Mucosa of descending colon (tissue), 3 donors: ENCODE results near the gene UBL4B. TPM values are rescaled to one million over a fixed set of nuclear protein-coding genes. Genes with fewer than 3 reads are reported as not detected.
"Not testable (repeated sequence)": the region's sequence is repeated elsewhere in the genome, so short reads cannot be mapped to it uniquely, and the experiment has no call there.

ENCODE experiments used
- ATAC-seq: fragments of 200-7000 bp; cut with Tn5 transposase; one replicate; pipeline ENCODE4 v1.9.1; 2020; ENCODE audit warnings: mild to moderate bottlenecking, moderate library complexity
- DNase-seq, 3 donors: peaks; one replicate each; pipeline ENCODE4 v3.0.0-alpha.2; 2020
- H3K36me3 ChIP-seq: fragments of 200-600 bp; one replicate; pipeline ENCODE4 v1.8.0; 2021; ENCODE audit warnings: low read depth, mild to moderate bottlenecking
- H3K4me1 ChIP-seq: fragments of 200-600 bp; one replicate; pipeline ENCODE4 v1.8.0; 2021; ENCODE audit warnings: low read depth, mild to moderate bottlenecking
- H3K4me3 ChIP-seq: fragments of 200-600 bp; one replicate; pipeline ENCODE4 v1.8.0; 2021; ENCODE audit warnings: mild to moderate bottlenecking
- H3K9me3 ChIP-seq: fragments of 200-600 bp; one replicate; pipeline ENCODE4 v1.8.0; 2021; ENCODE audit warnings: mild to moderate bottlenecking
- intact Hi-C, 2 donors: fragments of 100-400 bp; cut with DNase I in 1 of 2; cut with micrococcal nuclease in 1 of 2; formaldehyde crosslinking; loops; one replicate each; pipeline versions ENCODE4 v1.11.0 to v1.11.1; 2022; cut with DNase I, micrococcal nuclease
- total RNA-seq, 3 donors: library from RNA; stranded (reverse); fragmentation: NEBNext Ultra II Directional in 2 of 3; extraction: Animal tissue kit (Norgen Biotek cat#: 25700) in 2 of 3; gene quantifications; one replicate each; pipeline versions ENCODE4 v1.2.1 to v1.2.4, GENCODE V29; 2021 to 2023
- TF ChIP-seq, protein P1 (sequence below): fragments of 200-600 bp; IDR thresholded peaks from one replicate; pipeline ENCODE4 v1.8.0; 2022; ENCODE audit warnings: antibody characterized with exemption, mild to moderate bottlenecking
- donor health status: DM: no; HTN: no; CAD: no; lungs with moderate emphysema.
- donor health status: DM: no; HTN: no; CAD: no.
- donor health status: DM: no; HTN: yes; CAD: no.

Gene UBL4B
- total RNA-seq, 3 donors from 2014 or later, result not detected

DNA sequence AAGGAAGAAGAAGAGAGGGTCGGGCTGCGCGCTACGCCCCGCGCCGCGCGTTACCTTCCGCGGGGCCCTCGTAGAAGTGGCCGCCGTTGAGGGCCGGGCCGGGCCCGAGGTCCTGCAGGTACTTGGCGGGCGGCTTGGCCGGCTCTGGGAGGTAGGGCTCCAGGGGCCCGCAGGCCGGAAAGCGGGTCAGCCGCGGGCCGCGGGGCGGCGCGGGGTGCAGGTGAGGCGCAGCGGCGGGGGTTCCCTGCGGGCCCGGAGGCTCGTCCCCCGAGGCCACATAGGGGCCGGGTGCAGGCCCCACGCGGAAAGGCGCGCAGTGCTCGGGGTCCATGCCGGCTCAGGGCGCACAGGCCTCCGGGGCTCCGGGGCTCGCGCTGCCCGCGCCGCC is 42.0 kb upstream of the UBL4B start:
- peaks cover 26% of the 10 kb centered on the region for H3K4me1 ChIP-seq
- DNase-seq (no peak), ATAC-seq (peak; percentile 7)
- TF ChIP-seq, protein P1, sequence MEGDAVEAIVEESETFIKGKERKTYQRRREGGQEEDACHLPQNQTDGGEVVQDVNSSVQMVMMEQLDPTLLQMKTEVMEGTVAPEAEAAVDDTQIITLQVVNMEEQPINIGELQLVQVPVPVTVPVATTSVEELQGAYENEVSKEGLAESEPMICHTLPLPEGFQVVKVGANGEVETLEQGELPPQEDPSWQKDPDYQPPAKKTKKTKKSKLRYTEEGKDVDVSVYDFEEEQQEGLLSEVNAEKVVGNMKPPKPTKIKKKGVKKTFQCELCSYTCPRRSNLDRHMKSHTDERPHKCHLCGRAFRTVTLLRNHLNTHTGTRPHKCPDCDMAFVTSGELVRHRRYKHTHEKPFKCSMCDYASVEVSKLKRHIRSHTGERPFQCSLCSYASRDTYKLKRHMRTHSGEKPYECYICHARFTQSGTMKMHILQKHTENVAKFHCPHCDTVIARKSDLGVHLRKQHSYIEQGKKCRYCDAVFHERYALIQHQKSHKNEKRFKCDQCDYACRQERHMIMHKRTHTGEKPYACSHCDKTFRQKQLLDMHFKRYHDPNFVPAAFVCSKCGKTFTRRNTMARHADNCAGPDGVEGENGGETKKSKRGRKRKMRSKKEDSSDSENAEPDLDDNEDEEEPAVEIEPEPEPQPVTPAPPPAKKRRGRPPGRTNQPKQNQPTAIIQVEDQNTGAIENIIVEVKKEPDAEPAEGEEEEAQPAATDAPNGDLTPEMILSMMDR, result no peak
- no peaks in the 10 kb centered on the region for H3K9me3 ChIP-seq
- H3K4me3 ChIP-seq, result no peak overlapping the region
- H3K36me3 ChIP-seq, result no peaks in the 10 kb centered on the region
- intact Hi-C loops, result no loop called here

DNA sequence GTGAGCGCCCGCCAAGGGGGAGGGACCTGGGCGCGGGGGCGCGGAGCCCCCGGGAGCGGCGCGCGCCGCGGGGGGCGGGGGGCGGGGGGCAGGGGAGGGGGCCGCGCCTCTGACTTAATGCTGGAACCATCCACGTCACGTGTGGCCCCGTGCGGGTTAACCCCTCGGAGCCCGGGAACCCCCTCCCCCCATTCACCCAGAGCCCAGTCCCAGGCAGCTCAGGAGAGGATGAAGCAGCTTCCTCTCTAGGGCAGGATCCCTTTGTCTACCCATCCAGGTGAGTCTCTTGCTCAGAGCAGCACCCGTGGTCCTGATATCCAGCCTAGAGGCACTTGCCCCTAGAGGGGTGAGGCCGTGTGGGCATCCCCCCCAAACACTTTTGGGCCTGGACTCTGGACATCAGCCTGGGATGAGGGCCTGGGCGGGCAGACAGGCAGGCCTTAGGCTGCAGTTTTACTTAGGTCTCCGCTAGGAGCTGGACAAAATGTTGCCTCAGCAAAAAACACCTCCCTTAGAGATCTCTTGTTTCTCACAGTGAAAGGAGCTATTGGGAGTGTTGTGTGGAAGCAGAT is 41.5 kb upstream of the UBL4B start, which contains the start of gene ALX3:
Gene ALX3 (minus strand): TSS at position 2 of the 572 bp plus-strand sequence. CDS start 60 bp downstream, outside the sequence.
- H3K4me1 ChIP-seq, result peaks cover 26% of the 10 kb centered on the region
- DNase-seq (no peak), ATAC-seq (no peak)
- TF ChIP-seq, protein P1, result no peak
- intact Hi-C loops, result no loop called here
- H3K4me3 ChIP-seq, result no peak within 1 kb of the TSS
- H3K9me3 ChIP-seq, result no peaks in the 10 kb centered on the region
- no peaks in the 10 kb centered on the region for H3K36me3 ChIP-seq

DNA sequence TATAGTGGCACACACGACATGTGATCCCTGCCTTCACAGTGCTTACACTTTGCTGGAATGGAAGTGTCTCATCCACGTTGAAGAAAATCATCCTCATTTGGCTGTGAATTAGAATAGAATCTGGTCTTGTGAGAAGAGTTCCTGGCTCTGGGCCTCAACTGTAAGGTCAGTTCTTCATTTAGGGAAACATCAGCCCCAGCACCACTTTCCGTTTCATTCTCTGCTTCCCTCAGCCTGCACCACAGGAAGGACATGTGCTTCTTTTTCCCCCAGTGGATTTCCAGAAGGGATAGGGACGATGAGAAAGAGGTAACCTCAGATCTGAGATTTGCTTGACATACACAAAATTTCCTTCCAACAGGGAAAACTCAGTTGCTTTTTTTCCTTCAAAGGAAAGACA is 38.1 kb upstream of the UBL4B start:
- no peak for ATAC-seq
- no peak for DNase-seq
- H3K4me3 ChIP-seq, result no peak overlapping the region
- intact Hi-C loops, result no loop called here
- no peaks in the 10 kb centered on the region for H3K9me3 ChIP-seq
- peaks cover 13% of the 10 kb centered on the region for H3K4me1 ChIP-seq
- H3K36me3 ChIP-seq, result no peaks in the 10 kb centered on the region
- TF ChIP-seq, protein P1, result no peak

DNA sequence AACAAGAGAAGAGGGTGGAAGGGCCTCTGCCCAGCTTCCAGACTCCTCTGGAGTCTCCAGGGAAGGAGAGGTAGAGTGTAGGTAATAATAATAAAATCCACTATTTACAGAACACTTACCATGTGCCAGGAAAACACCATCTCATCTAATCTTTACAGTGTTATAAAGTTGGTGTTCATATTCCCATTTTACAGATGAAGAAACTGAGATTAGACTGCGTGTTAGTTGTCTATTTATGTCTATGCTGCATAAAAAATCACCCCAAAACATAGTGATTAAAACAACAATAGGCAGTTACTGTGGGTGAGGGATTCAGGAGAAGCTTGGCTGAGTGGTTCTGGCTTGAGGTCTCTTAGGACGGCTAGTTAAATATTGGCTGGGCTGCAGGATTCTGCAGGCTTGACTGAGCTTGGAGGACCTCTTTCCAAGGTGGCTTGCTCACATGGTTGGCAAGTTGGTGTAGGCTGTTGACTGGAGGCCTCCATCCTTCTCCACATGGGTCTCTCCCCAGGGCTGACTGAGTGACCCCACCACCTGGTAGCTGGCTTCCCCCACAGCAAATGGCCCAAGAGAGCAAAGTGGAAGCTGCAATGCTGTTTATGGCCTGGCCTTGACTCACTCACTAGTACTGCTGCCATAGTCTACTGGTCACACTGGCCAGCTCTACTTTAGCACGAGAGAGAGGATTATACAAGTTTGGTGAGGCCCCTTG is 35.3 kb upstream of the UBL4B start:
- no peaks in the 10 kb centered on the region for H3K4me1 ChIP-seq
- no peak overlapping the region for H3K4me3 ChIP-seq
- DNase-seq (no peak), ATAC-seq (no peak)
- H3K9me3 ChIP-seq, result no peaks in the 10 kb centered on the region
- H3K36me3 ChIP-seq, result no peaks in the 10 kb centered on the region
- TF ChIP-seq, protein P1, result no peak
- intact Hi-C loops, result no loop called here

DNA sequence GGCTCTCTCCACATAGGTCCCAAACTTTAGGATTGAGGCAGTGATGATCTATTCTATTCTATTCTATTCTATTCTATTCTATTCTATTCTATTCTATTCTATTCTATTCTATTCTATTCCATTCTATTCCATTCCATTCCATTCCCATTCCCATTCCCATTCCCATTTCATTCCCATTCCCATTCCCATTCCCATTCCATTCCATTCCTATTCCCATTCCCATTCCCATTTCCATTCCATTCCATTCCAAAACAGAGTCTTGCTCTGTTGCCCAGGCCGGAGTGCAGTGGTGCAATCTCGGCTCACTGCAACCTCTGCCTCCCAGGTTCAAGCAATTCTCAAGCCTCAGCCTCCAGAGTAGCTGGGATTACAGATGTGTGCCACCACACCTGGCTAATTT is 32.2 kb upstream of the UBL4B start:
- DNase-seq, intact Hi-C loops, H3K4me3 ChIP-seq, H3K9me3 ChIP-seq, ATAC-seq, H3K4me1 ChIP-seq, H3K36me3 ChIP-seq: not testable (repeated sequence)

DNA sequence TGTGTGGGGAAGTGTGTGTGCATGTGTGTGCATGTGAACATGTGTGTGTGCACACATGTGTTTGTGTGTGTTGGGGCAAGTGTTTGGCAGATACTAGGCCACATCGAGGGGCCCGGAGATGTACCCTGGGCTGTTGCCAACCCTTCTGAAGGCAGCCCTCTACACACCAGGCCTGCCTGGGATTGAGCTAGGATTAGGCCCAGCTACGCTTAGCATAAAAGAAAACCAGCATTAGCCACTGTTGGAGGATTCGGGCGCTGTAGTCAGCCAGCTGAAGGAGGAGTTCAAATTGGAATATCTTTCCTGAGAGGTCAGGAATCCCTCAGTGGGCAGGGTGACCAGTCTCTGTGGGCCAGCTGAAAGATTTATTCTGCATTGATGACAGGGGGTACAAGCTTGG is 31.2 kb upstream of the UBL4B start:
- Histone ChIP-seq H3K4me3 (no peak overlapping the region), H3K4me1 (peaks cover 6% of the 10 kb centered on the region), H3K36me3 (no peaks in the 10 kb centered on the region), H3K9me3 (no peaks in the 10 kb centered on the region)
- DNase-seq (no peak), ATAC-seq (no peak)
- intact Hi-C loops, result no loop called here
- TF ChIP-seq, protein P1, result no peak
